Mesothelial cell of epicardium (in vitro differentiated cells): ENCODE results near the gene CHCHD3. TPM values are rescaled to one million over a fixed set of nuclear protein-coding genes. Genes with fewer than 3 reads are reported as not detected.

Source experiments
- DNase-seq, 2 experiments: peaks; one replicate each; pipeline ENCODE4 v3.0.0; 2021; ENCODE audit warnings: low spot score in 2 of 2; ENCODE audit not compliant: unreplicated experiment in 2 of 2
- H3K27ac Mint-ChIP-seq: 2 replicates; pipeline ENCODE4 v1.8.0; 2021; ENCODE audit warnings: mixed read lengths
- H3K27me3 Mint-ChIP-seq: 2 replicates; pipeline ENCODE4 v1.8.0; 2021; ENCODE audit warnings: low read depth, mixed read lengths
- H3K36me3 Mint-ChIP-seq: 2 replicates; pipeline ENCODE4 v1.8.0; 2021; ENCODE audit warnings: mixed read lengths
- H3K4me1 Mint-ChIP-seq: 2 replicates; pipeline ENCODE4 v1.8.0; 2021; ENCODE audit warnings: mixed read lengths
- H3K4me3 Mint-ChIP-seq: 2 replicates; pipeline ENCODE4 v1.8.0; 2021; ENCODE audit warnings: mild to moderate bottlenecking, moderate library complexity, mixed read lengths
- H3K9me3 Mint-ChIP-seq: 2 replicates; pipeline ENCODE4 v1.8.0; 2021; ENCODE audit warnings: mixed read lengths
- total RNA-seq: library from RNA; stranded (reverse); gene quantifications from 3 replicates; pipeline ENCODE4 v1.2.1, GENCODE V29; 2021
- TF ChIP-seq, protein P1 (sequence below): fragments of 200-600 bp; sonication (generic); IDR thresholded peaks from one replicate; pipeline ENCODE4 v1.5.0; 2021; ENCODE audit warnings: antibody characterized with exemption; ENCODE audit not compliant: unreplicated experiment

Gene CHCHD3
- total RNA-seq, 1 donor from 2014 or later = 54.3 TPM

DNA sequence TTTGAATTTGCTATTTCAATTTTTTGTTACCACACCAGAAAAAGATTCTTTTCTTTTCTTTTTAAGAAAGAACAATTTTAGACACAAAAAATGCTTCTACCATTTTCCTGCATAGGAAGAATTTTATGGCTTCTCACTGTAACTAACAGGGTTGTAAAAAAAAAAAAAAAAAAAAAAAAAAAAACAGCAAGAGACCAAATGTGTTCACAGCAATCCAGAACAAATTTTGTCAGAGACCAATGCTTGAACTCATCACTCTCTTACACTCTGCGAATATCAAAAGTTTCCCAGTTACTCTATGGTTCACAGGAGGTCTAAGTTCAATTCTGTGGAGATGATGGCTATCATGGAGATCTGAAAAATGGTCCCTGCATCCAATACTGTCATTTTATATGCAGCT, 84.4 kb downstream of the CHCHD3 start:
- DNase-seq = no peak
- Mint-ChIP-seq H3K36me3 (no peaks in the 10 kb centered on the region), H3K27me3 (no peaks in the 10 kb centered on the region), H3K27ac (no peak overlapping the region), H3K4me3 (no peak overlapping the region), H3K9me3 (no peaks in the 10 kb centered on the region), H3K4me1 (peaks cover 36% of the 10 kb centered on the region)
- TF ChIP-seq, protein P1, sequence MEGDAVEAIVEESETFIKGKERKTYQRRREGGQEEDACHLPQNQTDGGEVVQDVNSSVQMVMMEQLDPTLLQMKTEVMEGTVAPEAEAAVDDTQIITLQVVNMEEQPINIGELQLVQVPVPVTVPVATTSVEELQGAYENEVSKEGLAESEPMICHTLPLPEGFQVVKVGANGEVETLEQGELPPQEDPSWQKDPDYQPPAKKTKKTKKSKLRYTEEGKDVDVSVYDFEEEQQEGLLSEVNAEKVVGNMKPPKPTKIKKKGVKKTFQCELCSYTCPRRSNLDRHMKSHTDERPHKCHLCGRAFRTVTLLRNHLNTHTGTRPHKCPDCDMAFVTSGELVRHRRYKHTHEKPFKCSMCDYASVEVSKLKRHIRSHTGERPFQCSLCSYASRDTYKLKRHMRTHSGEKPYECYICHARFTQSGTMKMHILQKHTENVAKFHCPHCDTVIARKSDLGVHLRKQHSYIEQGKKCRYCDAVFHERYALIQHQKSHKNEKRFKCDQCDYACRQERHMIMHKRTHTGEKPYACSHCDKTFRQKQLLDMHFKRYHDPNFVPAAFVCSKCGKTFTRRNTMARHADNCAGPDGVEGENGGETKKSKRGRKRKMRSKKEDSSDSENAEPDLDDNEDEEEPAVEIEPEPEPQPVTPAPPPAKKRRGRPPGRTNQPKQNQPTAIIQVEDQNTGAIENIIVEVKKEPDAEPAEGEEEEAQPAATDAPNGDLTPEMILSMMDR = no peak

GRCh38 chr7:132996581-132997242, 85.2 kb downstream of the CHCHD3 start:
- Mint-ChIP-seq H3K36me3 (no peaks in the 10 kb centered on the region), H3K4me3 (no peak overlapping the region), H3K27ac (no peak overlapping the region), H3K27me3 (no peaks in the 10 kb centered on the region), H3K4me1 (peaks cover 40% of the 10 kb centered on the region), H3K9me3 (no peaks in the 10 kb centered on the region)
- TF ChIP-seq, protein P1 = no peak
- DNase-seq = no peak

GRCh38 chr7:132993377-132994013, 88.4 kb downstream of the CHCHD3 start:
- peaks cover 30% of the 10 kb centered on the region for H3K4me1 Mint-ChIP-seq
- H3K4me3 Mint-ChIP-seq = no peak overlapping the region
- H3K27ac Mint-ChIP-seq = peak overlapping the region; percentile 63

GRCh38 chr7:132991615-132992587, 90.0 kb downstream of the CHCHD3 start:
- TF ChIP-seq, protein P1 = no peak
- H3K4me3 Mint-ChIP-seq = no peak overlapping the region
- no peak for DNase-seq
- peaks cover 8% of the 10 kb centered on the region for H3K36me3 Mint-ChIP-seq
- H3K9me3 Mint-ChIP-seq = peaks cover 7% of the 10 kb centered on the region
- H3K27me3 Mint-ChIP-seq = no peaks in the 10 kb centered on the region
- peaks cover 27% of the 10 kb centered on the region for H3K4me1 Mint-ChIP-seq
- peak overlapping the region; percentile 36 for H3K27ac Mint-ChIP-seq

More at GRCh38 chr7:132993377-132994013, 88.4 kb downstream of the CHCHD3 start:
- Mint-ChIP-seq H3K27me3 (no peaks in the 10 kb centered on the region), H3K36me3 (peaks cover 2% of the 10 kb centered on the region), H3K9me3 (no peaks in the 10 kb centered on the region)
- DNase-seq = no peak
- TF ChIP-seq, protein P1 = no peak

- H3K27ac Mint-ChIP-seq = no peak overlapping the region
- peaks cover 19% of the 10 kb centered on the region for H3K36me3 Mint-ChIP-seq
- no peak overlapping the region for H3K4me3 Mint-ChIP-seq
- no peak for DNase-seq
- H3K4me1 Mint-ChIP-seq = peaks cover 15% of the 10 kb centered on the region
- H3K27me3 Mint-ChIP-seq = no peaks in the 10 kb centered on the region
- TF ChIP-seq, protein P1 = no peak
- H3K9me3 Mint-ChIP-seq = peaks cover 14% of the 10 kb centered on the region
These were observed 93.8 kb downstream of the CHCHD3 start for GRCh38 chr7:132988117-132988516.
